ENCODE data around the gene GIGYF1. TPM values are rescaled to one million over a fixed set of nuclear protein-coding genes. Genes with fewer than 3 reads are reported as not detected.

The GIGYF1 gene
- polyA plus RNA-seq, 1 donor from 2014 or later, result 28.3 TPM

DNA sequence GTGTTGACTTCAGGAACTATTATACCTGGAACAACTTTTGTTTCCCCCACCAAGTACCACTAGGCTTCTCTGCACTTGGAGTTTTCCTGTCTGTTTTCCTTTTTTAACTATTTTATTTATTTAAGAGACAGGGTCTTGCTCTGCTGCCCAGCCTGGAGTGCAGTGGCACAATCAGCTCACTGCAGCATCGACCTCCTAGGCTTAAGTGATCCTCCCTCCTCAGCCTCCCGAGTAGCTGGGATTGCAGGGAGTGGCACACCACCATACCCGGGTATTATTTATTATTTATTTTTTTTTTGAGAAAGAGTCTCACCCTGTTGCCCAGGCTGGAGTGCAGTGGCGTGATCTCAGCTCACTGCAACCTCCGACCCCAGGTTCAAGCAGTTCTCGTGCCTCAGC, 2.1 kb upstream of the GIGYF1 start:
- no peaks in the 10 kb centered on the region for H3K27me3 ChIP-seq (ENCODE audit: insufficient read depth, low read depth, low read length)
- H3K79me2 ChIP-seq (replicated peaks; ENCODE audit: insufficient read depth, low read length), result peaks cover 25% of the 10 kb centered on the region
- H3K4me3 ChIP-seq (ENCODE audit: low read length), result no peak overlapping the region
- H3K9me2 ChIP-seq (ENCODE audit: insufficient read depth, low read length), result no peaks in the 10 kb centered on the region
- H3K36me3 ChIP-seq (ENCODE audit: insufficient read depth, low read length), result no peaks in the 10 kb centered on the region
- peaks cover 6% of the 10 kb centered on the region for H4K20me1 ChIP-seq (ENCODE audit: insufficient read depth)
- H3K4me2 ChIP-seq (ENCODE audit: low read length), result no peak overlapping the region
- H2AFZ ChIP-seq (ENCODE audit: low read depth, low read length), result no peak overlapping the region
- H3K9me3 ChIP-seq (ENCODE audit: low read length), result no peaks in the 10 kb centered on the region
- H3F3A ChIP-seq (ENCODE audit: insufficient read depth, low read length, poor library complexity, severe bottlenecking), result no peaks in the 10 kb centered on the region
- no peak overlapping the region for H3K9ac ChIP-seq (ENCODE audit: low read length)
- TF ChIP-seq, protein P1, sequence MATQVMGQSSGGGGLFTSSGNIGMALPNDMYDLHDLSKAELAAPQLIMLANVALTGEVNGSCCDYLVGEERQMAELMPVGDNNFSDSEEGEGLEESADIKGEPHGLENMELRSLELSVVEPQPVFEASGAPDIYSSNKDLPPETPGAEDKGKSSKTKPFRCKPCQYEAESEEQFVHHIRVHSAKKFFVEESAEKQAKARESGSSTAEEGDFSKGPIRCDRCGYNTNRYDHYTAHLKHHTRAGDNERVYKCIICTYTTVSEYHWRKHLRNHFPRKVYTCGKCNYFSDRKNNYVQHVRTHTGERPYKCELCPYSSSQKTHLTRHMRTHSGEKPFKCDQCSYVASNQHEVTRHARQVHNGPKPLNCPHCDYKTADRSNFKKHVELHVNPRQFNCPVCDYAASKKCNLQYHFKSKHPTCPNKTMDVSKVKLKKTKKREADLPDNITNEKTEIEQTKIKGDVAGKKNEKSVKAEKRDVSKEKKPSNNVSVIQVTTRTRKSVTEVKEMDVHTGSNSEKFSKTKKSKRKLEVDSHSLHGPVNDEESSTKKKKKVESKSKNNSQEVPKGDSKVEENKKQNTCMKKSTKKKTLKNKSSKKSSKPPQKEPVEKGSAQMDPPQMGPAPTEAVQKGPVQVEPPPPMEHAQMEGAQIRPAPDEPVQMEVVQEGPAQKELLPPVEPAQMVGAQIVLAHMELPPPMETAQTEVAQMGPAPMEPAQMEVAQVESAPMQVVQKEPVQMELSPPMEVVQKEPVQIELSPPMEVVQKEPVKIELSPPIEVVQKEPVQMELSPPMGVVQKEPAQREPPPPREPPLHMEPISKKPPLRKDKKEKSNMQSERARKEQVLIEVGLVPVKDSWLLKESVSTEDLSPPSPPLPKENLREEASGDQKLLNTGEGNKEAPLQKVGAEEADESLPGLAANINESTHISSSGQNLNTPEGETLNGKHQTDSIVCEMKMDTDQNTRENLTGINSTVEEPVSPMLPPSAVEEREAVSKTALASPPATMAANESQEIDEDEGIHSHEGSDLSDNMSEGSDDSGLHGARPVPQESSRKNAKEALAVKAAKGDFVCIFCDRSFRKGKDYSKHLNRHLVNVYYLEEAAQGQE (IDR thresholded peaks at IDR 0.05; ENCODE audit: borderline replicate concordance), result no peak
- TF ChIP-seq EP300 (conservative IDR thresholded peaks at IDR 0.05; ENCODE audit: poor library complexity, severe bottlenecking) (no peak), EZH2 (IDR thresholded peaks at IDR 0.05; ENCODE audit: borderline replicate concordance, insufficient read depth, low read length, poor library complexity, severe bottlenecking) (no peak), TAF1 (IDR thresholded peaks at IDR 0.05; ENCODE audit: low read depth) (no peak), RAD21 (conservative IDR thresholded peaks at IDR 0.05) (no peak), POLR2AphosphoS5 (IDR thresholded peaks at IDR 0.05) (no peak), MXI1 (conservative IDR thresholded peaks at IDR 0.05; ENCODE audit: poor library complexity, severe bottlenecking) (no peak), SMC3 (conservative IDR thresholded peaks at IDR 0.05; ENCODE audit: poor library complexity) (no peak)
- TF ChIP-seq, protein P2, sequence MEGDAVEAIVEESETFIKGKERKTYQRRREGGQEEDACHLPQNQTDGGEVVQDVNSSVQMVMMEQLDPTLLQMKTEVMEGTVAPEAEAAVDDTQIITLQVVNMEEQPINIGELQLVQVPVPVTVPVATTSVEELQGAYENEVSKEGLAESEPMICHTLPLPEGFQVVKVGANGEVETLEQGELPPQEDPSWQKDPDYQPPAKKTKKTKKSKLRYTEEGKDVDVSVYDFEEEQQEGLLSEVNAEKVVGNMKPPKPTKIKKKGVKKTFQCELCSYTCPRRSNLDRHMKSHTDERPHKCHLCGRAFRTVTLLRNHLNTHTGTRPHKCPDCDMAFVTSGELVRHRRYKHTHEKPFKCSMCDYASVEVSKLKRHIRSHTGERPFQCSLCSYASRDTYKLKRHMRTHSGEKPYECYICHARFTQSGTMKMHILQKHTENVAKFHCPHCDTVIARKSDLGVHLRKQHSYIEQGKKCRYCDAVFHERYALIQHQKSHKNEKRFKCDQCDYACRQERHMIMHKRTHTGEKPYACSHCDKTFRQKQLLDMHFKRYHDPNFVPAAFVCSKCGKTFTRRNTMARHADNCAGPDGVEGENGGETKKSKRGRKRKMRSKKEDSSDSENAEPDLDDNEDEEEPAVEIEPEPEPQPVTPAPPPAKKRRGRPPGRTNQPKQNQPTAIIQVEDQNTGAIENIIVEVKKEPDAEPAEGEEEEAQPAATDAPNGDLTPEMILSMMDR (IDR thresholded peaks at IDR 0.05; ENCODE audit: poor library complexity, severe bottlenecking), result no peak
- H3K27ac ChIP-seq (ENCODE audit: low read length), result no peak overlapping the region

DNA sequence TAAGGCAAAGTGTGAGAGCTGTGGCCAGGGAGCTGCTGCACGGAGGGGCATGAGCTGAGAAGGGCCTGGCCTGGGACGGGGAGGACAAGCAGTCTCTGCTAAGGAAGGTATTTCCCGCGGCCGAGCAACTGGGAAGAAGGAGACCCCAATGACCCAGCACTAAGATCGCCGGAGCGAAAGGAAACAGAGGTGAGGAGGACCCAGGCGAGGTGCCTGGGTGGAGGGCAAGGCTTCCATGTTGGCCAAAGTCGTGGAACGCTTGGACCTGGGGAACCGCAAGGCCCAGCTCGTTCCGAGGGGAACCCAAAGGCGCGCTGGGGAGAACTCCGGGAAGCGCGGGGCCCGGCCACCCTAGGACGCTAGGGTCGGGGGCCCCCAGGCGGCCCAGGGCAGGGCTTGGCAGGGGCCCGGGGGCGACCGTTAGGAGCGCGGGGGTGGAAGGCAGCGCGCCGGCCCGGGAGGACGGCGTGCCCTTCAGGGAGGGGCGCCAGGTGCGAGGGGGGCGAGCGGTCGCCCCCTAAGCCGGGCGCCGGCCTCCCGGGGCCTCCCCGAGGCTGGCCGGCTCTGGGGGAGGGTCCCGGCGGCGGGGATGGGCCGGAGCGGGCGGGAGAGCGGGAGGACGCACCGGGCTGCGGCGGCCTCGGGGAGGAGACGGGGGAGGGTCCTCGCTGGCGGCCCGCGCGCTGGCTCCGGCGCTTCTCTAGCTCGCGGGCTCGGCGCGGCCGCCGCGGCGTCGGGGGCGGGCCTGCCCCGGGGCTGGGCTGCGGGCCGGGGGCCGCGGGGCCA, 545 bp downstream of the GIGYF1 start:
- H3K4me2 ChIP-seq (ENCODE audit: low read length), result peak overlapping the region; percentile 96
- peaks cover 20% of the 10 kb centered on the region for H4K20me1 ChIP-seq (ENCODE audit: insufficient read depth)
- no peak overlapping the region for H2AFZ ChIP-seq (ENCODE audit: low read depth, low read length)
- H3K4me3 ChIP-seq (ENCODE audit: low read length), result peak overlapping the region; percentile 95
- no peaks in the 10 kb centered on the region for H3K9me2 ChIP-seq (ENCODE audit: insufficient read depth, low read length)
- H3K27me3 ChIP-seq (ENCODE audit: insufficient read depth, low read depth, low read length), result no peaks in the 10 kb centered on the region
- H3F3A ChIP-seq (ENCODE audit: insufficient read depth, low read length, poor library complexity, severe bottlenecking), result no peaks in the 10 kb centered on the region
- H3K36me3 ChIP-seq (ENCODE audit: insufficient read depth, low read length), result no peaks in the 10 kb centered on the region
- H3K9me3 ChIP-seq (ENCODE audit: low read length), result no peaks in the 10 kb centered on the region
- peaks cover 49% of the 10 kb centered on the region for H3K79me2 ChIP-seq (replicated peaks; ENCODE audit: insufficient read depth, low read length)
- no peak for TF ChIP-seq TAF1 (IDR thresholded peaks at IDR 0.05; ENCODE audit: low read depth)
- TF ChIP-seq EZH2 (IDR thresholded peaks at IDR 0.05; ENCODE audit: borderline replicate concordance, insufficient read depth, low read length, poor library complexity, severe bottlenecking), result no peak
- TF ChIP-seq POLR2AphosphoS5 (IDR thresholded peaks at IDR 0.05), result no peak
- TF ChIP-seq EP300 (conservative IDR thresholded peaks at IDR 0.05; ENCODE audit: poor library complexity, severe bottlenecking), result no peak
- TF ChIP-seq RAD21 (conservative IDR thresholded peaks at IDR 0.05), result no peak
- peak; percentile 28 for TF ChIP-seq MXI1 (conservative IDR thresholded peaks at IDR 0.05; ENCODE audit: poor library complexity, severe bottlenecking)
- H3K9ac ChIP-seq (ENCODE audit: low read length), result peak overlapping the region; percentile 83
- peak overlapping the region; percentile 34 for H3K27ac ChIP-seq (ENCODE audit: low read length)
